GM12865 (cell line): ENCODE results near the gene SPRR3.

Experiments
- DNase-seq: peaks from one replicate; pipeline ENCODE4 v3.0.0; 2010; ENCODE audit warnings: low read depth
- H3K4me3 ChIP-seq: 2 replicates; pipeline ENCODE4 v1.5.1; 2011; ENCODE audit warnings: mild to moderate bottlenecking, low read depth, low read length, control low read depth
- CTCF ChIP-seq: IDR thresholded peaks from 2 replicates; pipeline ENCODE4 v1.5.1; 2011; ENCODE audit warnings: low read length, control low read depth, low read depth, inconsistent platforms; ENCODE audit not compliant: insufficient read depth; ENCODE audit errors: missing control alignments

Gene SPRR3

GRCh38 chr1:152981146-152981871 lies 20.2 kb upstream of the SPRR3 start:
- no peak overlapping the region for H3K4me3 ChIP-seq
- no peak for TF ChIP-seq CTCF
- no peak for DNase-seq

DNA sequence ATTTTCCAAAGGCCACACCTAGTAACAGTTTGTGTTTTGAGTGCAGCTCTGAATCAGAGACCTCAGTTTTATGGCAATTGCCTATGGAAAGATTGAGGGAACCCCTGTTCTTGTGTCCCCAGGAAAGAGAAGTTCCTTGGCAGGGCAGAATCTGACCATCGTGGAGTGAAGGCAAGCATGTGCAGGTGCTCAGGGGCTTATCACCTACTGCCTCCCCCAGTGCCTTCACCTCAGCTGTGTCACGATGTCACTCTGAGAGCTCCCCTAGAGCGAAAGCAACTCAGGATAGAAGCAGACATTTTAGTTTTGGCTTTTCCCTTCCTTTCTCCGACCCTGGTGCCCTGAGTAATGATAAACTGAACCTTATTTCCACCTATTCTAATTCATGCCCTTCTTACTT lies 19.5 kb upstream of the SPRR3 start:
- DNase-seq, result no peak
- TF ChIP-seq CTCF, result no peak
- no peak overlapping the region for H3K4me3 ChIP-seq

GRCh38 chr1:152983234-152983633 lies 18.3 kb upstream of the SPRR3 start:
- TF ChIP-seq CTCF, result no peak
- no peak for DNase-seq

DNA sequence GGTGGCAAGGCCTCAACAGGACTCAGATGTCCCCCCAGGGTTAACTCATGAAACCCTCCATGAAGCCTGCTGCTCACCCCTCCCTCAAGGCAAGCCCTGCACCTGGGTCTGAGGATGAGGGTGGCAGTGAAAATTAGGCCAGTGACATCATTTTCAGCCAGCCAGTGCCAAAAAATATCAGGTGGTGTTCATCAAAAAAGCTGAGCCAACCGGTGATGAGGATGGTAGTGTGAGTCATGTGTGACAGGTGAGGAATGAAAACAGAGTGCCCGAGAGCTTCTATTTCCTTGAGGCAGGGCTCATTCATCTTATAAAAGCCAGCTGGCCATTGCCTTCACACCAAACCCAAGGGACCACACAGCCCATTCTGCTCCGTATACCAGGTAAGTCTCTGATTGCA lies 17.8 kb upstream of the SPRR3 start, which contains the start of gene SPRR1A:
TSS of gene SPRR1A (plus strand) at position 339 of the 400 bp plus-strand sequence. CDS start 1,150 bp downstream, outside the sequence.
- no peak for TF ChIP-seq CTCF

More at GRCh38 chr1:152983234-152983633, 18.3 kb upstream of the SPRR3 start:
- H3K4me3 ChIP-seq, result no peak overlapping the region

GRCh38 chr1:152986578-152986977 lies 15.0 kb upstream of the SPRR3 start:
- H3K4me3 ChIP-seq, result no peak overlapping the region
- DNase-seq, result no peak
- TF ChIP-seq CTCF, result no peak

More for the DNA sequence above, 17.8 kb upstream of the SPRR3 start, which contains the start of gene SPRR1A:
- no peak for DNase-seq
- H3K4me3 ChIP-seq, result no peak within 1 kb of the TSS

DNA sequence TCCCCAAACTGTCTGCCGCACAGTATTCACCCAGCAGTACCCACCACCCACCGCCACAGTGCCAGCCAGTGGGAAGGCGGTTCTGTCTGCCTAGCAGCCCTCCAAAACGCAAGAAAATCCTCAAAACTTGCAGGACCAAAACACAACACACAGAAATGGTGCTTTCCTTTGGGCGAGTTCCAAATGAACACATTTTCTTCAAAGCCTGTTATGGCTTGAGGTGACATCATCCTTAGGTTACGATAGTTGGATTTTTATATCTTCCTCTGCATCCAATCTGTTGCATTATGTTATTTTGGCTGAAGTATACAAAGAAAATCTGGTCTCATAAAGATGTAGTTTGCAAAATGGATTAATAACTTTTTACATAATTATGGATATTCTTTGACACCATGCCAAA lies 8.4 kb upstream of the SPRR3 start:
- DNase-seq, result no peak
- no peak overlapping the region for H3K4me3 ChIP-seq
- TF ChIP-seq CTCF, result no peak

- no peak overlapping the region for H3K4me3 ChIP-seq
- DNase-seq, result no peak
- TF ChIP-seq CTCF, result no peak
Measured at GRCh38 chr1:152995842-152996241, 5.7 kb upstream of the SPRR3 start.
